HUDEP-2 (cell line): ENCODE results near the gene MBNL1.

Source experiments
- DNase-seq, 76 experiments: peaks; one replicate each; lab custom pipeline; 2025; ENCODE audit not compliant: unreplicated experiment in 76 of 76; lab: John Stamatoyannopoulos, UW

The MBNL1 gene

GRCh38 chr3:152268555-152269055 is at the start of gene MBNL1:
TSS of gene MBNL1 (plus strand) at chr3:152268929. CDS start at chr3:152300194, 31,265 bp downstream.
- DNase-seq, result peak in 75 of 76 experiments; percentile 51 to 91 (median 80)

GRCh38 chr3:152219216-152219615 is 49.5 kb upstream of the MBNL1 start:
- no peak for DNase-seq

GRCh38 chr3:152219769-152220255 is 48.9 kb upstream of the MBNL1 start:
- DNase-seq, result no peak

- peak in 1 of 76 experiments; percentile 13 for DNase-seq
These were observed 46.4 kb upstream of the MBNL1 start for GRCh38 chr3:152222327-152222726.

- DNase-seq, result no peak
These were observed 43.5 kb upstream of the MBNL1 start for GRCh38 chr3:152225201-152225600.

GRCh38 chr3:152226176-152226575 is 42.6 kb upstream of the MBNL1 start:
- no peak for DNase-seq

GRCh38 chr3:152227027-152227426 is 41.7 kb upstream of the MBNL1 start:
- no peak for DNase-seq

GRCh38 chr3:152229692-152230091 is 39.0 kb upstream of the MBNL1 start:
- DNase-seq, result no peak

GRCh38 chr3:152230370-152230769 is 38.4 kb upstream of the MBNL1 start:
- no peak for DNase-seq

GRCh38 chr3:152232001-152232400 is 36.7 kb upstream of the MBNL1 start:
- DNase-seq, result no peak

GRCh38 chr3:152232679-152233078 is 36.0 kb upstream of the MBNL1 start:
- no peak for DNase-seq

- DNase-seq, result no peak
These were observed 33.9 kb upstream of the MBNL1 start for GRCh38 chr3:152234657-152235375.

- DNase-seq, result peak in 17 of 76 experiments; percentile 9 to 57 (median 24)
These were observed 32.9 kb upstream of the MBNL1 start for GRCh38 chr3:152235709-152236298.

GRCh38 chr3:152236716-152237115 is 32.0 kb upstream of the MBNL1 start:
- DNase-seq, result no peak

GRCh38 chr3:152241142-152242017 is 27.3 kb upstream of the MBNL1 start:
- peak in 3 of 76 experiments; percentile 10 to 36 (median 11) for DNase-seq

- DNase-seq, result peak in 36 of 76 experiments; percentile 21 to 90 (median 62)
These were observed 25.4 kb upstream of the MBNL1 start for GRCh38 chr3:152243301-152243711.

- DNase-seq, result peak in 35 of 76 experiments; percentile 12 to 72 (median 35)
These were observed 24.8 kb upstream of the MBNL1 start for GRCh38 chr3:152243721-152244516.

- no peak for DNase-seq
These were observed 24.2 kb upstream of the MBNL1 start for GRCh38 chr3:152244517-152244888.

- DNase-seq, result peak in 6 of 76 experiments; percentile 17 to 52 (median 26)
These were observed 23.1 kb upstream of the MBNL1 start for GRCh38 chr3:152245498-152246170.
